ENCODE measurements around the gene RPRD2. TPM values are rescaled to one million over a fixed set of nuclear protein-coding genes. Genes with fewer than 3 reads are reported as not detected.

The RPRD2 gene
- total and polyA plus RNA-seq, 9 of the 15 experiments (the other 6 are each of a cell fraction or from before 2014, with no cell fraction given) = 1.5 to 21.6 (median 7.7) TPM

DNA sequence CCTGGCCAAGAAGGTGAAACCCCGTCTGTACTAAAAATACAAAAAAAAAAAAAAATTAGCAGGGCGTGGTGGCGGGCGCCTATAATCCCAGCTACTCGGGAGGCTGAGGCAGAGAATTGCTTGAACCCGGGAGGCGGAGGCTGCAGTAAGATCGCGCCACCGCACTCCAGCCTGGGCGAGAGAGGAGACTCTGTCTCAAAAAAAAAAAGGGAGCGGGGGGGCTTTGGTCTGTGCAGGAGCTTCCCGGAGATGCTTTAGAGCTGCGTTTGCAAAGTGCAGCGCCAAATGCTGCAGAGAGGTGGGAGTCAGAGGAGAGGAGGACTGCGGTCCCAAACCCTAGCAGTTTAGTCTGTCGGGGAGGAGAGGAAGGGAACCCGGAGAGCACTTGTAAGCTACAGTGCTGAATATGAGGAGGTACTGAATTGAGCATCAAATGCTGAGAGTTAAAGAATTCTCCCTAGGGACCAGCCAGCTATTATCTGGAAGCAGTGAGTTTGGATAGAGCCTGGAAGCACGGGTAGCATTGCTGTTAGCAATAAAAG is 152.2 kb downstream of the RPRD2 start (continued):
- TF ChIP-seq, protein P1, sequence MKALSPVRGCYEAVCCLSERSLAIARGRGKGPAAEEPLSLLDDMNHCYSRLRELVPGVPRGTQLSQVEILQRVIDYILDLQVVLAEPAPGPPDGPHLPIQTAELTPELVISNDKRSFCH (CRISPR knock-in tag; IDR thresholded peaks at IDR 0.05) = no peak
- TF ChIP-seq, protein P1 (tag; IDR thresholded peaks at IDR 0.05) = no peak
- TF ChIP-seq, protein P2, sequence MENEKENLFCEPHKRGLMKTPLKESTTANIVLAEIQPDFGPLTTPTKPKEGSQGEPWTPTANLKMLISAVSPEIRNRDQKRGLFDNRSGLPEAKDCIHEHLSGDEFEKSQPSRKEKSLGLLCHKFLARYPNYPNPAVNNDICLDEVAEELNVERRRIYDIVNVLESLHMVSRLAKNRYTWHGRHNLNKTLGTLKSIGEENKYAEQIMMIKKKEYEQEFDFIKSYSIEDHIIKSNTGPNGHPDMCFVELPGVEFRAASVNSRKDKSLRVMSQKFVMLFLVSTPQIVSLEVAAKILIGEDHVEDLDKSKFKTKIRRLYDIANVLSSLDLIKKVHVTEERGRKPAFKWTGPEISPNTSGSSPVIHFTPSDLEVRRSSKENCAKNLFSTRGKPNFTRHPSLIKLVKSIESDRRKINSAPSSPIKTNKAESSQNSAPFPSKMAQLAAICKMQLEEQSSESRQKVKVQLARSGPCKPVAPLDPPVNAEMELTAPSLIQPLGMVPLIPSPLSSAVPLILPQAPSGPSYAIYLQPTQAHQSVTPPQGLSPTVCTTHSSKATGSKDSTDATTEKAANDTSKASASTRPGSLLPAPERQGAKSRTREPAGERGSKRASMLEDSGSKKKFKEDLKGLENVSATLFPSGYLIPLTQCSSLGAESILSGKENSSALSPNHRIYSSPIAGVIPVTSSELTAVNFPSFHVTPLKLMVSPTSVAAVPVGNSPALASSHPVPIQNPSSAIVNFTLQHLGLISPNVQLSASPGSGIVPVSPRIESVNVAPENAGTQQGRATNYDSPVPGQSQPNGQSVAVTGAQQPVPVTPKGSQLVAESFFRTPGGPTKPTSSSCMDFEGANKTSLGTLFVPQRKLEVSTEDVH (IDR thresholded peaks at IDR 0.05; ENCODE audit: low read depth, partially characterized antibody) = no peak
- TF ChIP-seq MTF1 (CRISPR knock-in tag; IDR thresholded peaks at IDR 0.05; ENCODE audit: borderline replicate concordance) (no peak), SMARCB1 (IDR thresholded peaks at IDR 0.05; ENCODE audit: insufficient read length, low read depth) (no peak), MYNN (IDR thresholded peaks at IDR 0.05) (no peak), MYNN (CRISPR knock-in tag; IDR thresholded peaks at IDR 0.05) (no peak), PHF21A (IDR thresholded peaks at IDR 0.05; ENCODE audit: borderline replicate concordance, low read depth) (no peak), USF1 (CRISPR knock-in tag; IDR thresholded peaks at IDR 0.05) (no peak), ZNF384 (IDR thresholded peaks at IDR 0.05; ENCODE audit: low read depth, low read length) (no peak), ZNF780A (CRISPR knock-in tag; IDR thresholded peaks at IDR 0.05) (no peak), MCM3 (IDR thresholded peaks at IDR 0.05) (no peak), BCOR (IDR thresholded peaks at IDR 0.05) (peak; percentile 81), PURB (CRISPR knock-in tag; IDR thresholded peaks at IDR 0.05; ENCODE audit: low read depth) (no peak), ZHX1 (conservative IDR thresholded peaks at IDR 0.05; ENCODE audit: low read length) (no peak), IFI16 (CRISPR knock-in tag; IDR thresholded peaks at IDR 0.05) (no peak), CBFB (CRISPR knock-in tag; IDR thresholded peaks at IDR 0.05) (no peak), ZNF175 (CRISPR knock-in tag; IDR thresholded peaks at IDR 0.05; ENCODE audit: low read depth) (no peak), FOXJ3 (CRISPR knock-in tag; IDR thresholded peaks at IDR 0.05) (no peak), BRCA1 (IDR thresholded peaks at IDR 0.05) (no peak), BRCA1 (CRISPR knock-in tag; IDR thresholded peaks at IDR 0.05) (no peak), TAL1 (IDR thresholded peaks at IDR 0.05) (no peak)
- TF ChIP-seq, protein P3, sequence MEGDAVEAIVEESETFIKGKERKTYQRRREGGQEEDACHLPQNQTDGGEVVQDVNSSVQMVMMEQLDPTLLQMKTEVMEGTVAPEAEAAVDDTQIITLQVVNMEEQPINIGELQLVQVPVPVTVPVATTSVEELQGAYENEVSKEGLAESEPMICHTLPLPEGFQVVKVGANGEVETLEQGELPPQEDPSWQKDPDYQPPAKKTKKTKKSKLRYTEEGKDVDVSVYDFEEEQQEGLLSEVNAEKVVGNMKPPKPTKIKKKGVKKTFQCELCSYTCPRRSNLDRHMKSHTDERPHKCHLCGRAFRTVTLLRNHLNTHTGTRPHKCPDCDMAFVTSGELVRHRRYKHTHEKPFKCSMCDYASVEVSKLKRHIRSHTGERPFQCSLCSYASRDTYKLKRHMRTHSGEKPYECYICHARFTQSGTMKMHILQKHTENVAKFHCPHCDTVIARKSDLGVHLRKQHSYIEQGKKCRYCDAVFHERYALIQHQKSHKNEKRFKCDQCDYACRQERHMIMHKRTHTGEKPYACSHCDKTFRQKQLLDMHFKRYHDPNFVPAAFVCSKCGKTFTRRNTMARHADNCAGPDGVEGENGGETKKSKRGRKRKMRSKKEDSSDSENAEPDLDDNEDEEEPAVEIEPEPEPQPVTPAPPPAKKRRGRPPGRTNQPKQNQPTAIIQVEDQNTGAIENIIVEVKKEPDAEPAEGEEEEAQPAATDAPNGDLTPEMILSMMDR (IDR thresholded peaks at IDR 0.05 in 2 of 3, conservative IDR thresholded peaks at IDR 0.05 in 1 of 3; ENCODE audit: insufficient read depth in 2 of 3, low read depth in 1 of 3, low read length in 3 of 3) = no peak
